GF-D8 (cell line): ENCODE data around the gene EED.
"Not testable (repeated sequence)": the region's sequence is repeated elsewhere in the genome, so short reads cannot be mapped to it uniquely, and the experiment has no call there.

Experiments
- DNase-seq: peaks from one replicate; lab custom pipeline; 2025; lab: John Stamatoyannopoulos, UW

Gene EED

DNA sequence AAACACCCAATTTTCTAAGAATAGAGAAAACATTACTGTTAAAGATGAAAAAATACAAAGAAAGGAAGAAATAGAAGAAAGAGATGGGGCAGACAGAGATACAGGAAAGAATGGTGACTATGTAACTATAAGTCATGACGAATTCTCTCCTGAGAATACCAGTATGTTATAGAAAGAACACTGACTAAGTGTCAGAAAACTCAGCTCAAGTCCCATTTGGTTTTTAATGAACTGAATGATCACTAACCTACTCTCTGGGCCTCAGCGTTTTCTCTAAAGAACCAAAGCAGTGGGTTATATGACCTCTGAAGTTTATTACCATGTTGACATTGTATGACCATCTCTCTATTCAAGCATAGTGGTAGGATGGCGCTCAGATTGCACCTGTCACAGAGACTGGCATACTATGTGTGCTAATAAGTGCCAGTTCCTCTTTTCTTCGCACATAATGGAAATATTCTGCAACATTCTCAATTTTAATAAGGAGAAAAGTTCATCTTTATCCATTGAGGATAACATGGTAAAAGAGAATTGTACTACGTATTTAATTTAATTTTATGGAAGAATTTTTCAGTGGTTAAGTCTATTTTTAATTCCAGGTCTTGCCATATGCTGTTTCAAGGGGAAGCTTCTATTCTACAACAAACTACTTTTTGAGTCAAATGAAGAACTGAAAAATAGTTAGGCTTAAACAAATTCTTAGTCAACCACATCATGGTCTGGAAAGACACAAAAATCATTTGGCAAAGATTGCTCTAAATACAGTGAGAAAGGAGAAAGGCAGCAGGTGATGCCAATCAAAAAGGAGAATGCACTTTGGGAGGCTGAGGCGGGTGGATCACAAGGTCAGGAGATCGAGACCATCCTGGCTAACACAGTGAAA, 25.0 kb upstream of the EED start:
- DNase-seq = no peak

DNA sequence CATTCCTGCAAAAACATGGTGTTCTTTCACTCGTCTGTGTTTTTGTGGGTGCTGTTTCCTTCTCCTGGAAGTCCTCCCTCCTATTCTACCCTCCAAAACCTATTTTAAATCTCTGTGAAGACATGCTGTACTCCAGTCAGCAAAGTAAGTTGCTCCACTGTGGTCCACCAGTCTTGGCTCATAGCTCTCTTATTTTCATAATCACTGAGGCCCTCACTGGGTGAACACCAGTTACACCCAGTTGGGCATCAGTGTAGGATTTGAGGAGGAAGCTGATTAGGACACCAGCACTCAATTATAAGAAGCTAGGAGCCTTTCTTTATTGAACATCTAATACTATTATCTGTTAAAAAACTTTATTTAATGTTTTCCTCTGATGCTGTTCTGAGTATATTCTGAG, 23.9 kb upstream of the EED start:
- no peak for DNase-seq

DNA sequence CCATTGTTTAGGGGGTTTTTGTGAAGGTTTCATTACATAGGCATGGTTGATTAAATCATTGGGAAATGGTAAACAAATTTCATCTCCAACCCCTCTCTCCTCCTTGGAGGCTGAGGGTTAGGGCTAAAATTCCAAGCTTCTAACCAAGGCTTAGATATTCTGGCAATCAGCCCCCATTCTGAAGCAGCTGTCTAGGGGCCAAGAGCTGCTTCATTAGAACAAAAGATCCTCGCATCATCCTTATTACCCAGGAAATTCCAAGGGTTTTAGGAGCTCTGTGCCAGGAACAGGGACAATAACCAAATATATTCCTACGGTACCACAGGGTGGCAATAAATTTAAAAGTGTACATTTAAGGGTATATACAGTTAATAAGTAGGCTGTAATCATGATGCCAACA, 22.5 kb upstream of the EED start:
- DNase-seq = no peak

DNA sequence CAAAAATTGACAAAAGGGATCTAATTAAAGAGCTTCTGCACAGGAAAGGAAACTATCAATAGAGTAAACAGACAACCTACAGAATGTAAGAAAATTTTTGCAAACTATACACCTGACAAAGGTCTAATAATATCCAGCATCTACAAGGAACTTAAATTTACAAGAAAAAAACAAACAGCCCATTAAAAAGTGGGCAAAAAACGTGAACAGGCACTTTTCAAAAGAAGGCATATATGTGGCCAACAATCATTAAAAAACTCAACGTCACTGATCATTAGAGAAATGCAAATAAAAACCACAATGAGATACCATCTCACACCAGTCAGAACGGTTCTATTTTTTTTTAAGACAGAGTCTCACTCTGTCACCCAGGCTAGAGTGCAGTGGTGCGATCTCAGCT, 20.0 kb upstream of the EED start:
- not testable (repeated sequence) for DNase-seq

DNA sequence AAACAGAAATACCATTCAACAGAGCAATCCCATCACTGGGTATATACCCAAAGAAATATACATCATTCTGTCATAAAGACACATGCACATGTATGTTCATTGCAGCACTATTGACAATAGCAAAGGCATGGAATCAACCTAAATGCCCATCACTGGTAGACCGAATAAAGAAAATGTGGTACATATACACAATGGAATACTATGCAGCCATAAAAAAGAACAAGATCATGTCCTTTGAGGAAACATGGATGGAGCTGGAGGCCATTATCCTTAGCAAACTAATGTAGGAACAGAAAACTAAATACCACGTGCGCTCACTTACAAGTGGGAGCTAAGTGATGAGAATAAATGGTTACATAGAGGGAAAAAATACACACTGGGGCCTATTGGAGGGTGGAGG, 19.2 kb upstream of the EED start:
- DNase-seq = not testable (repeated sequence)

DNA sequence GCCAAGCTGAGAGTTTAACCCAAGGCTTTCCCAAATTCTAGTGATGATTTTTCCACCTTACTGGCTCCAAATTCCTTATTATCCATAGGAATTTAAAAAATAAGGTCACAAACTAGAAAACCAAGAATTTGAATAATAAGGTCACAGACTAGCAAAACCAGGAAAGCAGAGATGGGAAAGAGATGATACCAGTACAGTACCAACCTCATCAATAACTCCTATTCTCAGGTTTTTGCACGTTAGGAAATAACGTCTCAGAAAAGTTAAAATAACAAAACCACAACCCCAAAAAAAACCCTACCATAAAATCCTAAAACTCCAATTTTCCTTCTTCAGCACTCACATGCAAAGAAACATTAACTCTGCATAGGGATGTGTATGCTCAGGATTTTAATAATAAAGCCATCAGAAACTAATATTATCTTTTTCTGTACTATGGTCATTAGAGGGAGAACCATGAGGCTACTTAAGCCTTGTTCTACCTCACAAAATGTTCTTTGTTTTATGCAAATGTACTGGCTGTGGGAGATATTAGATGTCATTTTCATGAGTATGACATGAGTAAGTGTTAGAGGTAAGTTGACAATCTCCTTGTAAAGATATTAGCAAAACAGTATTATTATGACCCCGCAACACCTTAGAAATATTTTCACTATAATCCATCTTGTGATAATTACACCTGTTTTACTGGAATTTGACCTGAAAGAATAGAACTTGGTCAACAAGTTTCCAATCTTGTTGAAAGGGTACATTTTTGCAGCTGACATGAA, 16.1 kb upstream of the EED start:
- DNase-seq = no peak

GRCh38 chr11:86229039-86229330, 15.6 kb upstream of the EED start:
- DNase-seq = not testable (repeated sequence)

- DNase-seq = no peak
These were observed 14.3 kb upstream of the EED start for GRCh38 chr11:86230179-86230804.

GRCh38 chr11:86230921-86231434, 13.6 kb upstream of the EED start:
- DNase-seq = no peak

GRCh38 chr11:86232556-86232955, 12.0 kb upstream of the EED start:
- DNase-seq = no peak

DNA sequence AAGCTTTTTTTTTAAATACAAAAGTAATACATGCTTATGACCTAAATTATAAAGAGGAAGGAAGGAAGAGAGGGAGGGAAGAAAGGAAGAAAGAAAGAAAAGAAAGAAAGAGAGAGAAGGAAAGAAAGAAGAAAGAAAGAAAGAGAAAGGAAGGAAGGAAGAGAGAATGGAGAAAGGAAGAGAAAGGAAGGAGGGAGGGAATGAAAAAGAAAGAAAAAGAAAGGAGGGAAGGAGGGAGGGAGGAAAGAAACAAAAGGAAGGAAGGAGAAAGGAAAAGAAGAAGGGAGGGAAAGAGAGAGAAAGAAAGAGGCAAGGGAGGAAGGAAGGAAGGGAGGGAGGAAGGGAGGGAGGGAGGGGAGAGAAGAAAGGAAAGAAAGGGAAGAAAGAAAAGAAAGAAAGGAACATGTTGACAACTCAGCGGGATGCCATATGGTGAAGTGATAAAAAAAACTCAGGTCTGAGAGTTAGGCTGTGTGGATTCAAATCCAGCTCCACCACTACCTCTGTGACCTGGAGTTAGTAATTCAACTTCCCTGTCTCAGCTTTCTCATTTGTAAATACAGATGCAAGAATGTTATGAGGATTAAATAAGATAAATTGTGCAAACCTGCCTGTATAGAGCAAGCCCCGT, 9.6 kb upstream of the EED start:
- no peak for DNase-seq

DNA sequence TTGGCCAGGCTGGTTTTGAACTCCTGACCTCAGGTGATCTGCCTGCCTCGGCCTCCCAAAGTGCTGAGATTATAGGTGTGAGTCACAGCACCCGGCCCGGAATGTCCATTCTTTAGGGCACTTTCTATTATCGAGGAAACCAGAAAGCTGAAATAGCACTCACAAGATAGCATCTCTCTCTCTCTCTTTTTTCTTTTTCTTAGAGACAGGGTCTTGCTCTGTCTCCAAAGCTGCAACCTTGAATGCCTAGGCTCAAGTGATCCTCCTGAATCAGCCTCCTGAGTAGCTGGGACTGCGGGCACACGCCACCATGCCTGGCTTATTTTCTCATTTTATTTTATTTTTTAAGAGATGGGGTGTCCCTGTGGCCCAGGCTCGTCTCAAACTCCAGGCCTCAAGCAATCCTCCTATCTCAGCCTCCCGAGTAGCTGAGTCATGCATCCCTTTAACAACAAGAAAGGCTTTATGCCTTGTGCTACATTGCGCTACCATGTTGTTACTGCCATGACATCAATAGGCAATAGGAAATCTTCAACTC, 7.2 kb upstream of the EED start:
- DNase-seq = no peak

DNA sequence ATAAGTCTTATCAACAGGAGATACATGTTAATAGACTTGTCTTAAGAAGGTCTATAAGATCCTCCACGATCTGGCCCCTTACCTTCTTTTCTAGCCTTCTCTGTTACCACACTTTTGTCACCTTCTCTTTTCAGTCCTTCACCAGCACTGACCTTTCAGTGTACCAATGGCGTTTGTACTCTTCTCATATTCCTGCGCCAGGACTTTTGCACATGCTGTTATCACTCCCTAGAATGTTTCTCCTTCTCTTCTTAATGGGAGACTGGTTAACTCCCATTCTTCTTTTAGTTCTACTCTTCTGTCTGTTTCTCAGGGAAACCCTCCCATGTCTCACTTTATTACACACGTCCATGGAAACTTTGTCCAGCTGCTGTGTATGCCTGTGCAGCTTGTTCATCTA, 4.4 kb upstream of the EED start:
- no peak for DNase-seq

GRCh38 chr11:86241956-86242535, 2.5 kb upstream of the EED start:
- no peak for DNase-seq

DNA sequence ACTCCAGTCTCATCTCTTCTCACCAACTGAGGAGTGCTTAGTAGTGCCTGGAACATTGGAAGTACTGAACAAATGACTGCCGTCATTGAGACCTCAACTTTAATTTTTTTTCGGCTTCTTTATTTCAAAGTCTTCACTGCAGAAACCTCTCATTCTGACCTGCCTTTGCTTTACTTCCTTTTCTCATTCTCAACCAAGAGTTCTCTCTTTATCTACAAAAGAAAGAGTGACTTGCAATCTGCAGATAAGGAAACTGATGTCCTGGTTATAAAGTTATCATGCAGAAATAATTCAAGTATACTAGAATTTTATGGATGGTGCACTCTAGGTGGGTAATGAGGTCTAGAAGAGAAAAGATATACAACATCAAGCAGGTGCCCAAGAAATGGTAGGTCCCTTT, 1.2 kb upstream of the EED start:
- no peak for DNase-seq

GRCh38 chr11:86244063-86244521, 461 bp upstream of the EED start:
- DNase-seq = peak; percentile 76

DNA sequence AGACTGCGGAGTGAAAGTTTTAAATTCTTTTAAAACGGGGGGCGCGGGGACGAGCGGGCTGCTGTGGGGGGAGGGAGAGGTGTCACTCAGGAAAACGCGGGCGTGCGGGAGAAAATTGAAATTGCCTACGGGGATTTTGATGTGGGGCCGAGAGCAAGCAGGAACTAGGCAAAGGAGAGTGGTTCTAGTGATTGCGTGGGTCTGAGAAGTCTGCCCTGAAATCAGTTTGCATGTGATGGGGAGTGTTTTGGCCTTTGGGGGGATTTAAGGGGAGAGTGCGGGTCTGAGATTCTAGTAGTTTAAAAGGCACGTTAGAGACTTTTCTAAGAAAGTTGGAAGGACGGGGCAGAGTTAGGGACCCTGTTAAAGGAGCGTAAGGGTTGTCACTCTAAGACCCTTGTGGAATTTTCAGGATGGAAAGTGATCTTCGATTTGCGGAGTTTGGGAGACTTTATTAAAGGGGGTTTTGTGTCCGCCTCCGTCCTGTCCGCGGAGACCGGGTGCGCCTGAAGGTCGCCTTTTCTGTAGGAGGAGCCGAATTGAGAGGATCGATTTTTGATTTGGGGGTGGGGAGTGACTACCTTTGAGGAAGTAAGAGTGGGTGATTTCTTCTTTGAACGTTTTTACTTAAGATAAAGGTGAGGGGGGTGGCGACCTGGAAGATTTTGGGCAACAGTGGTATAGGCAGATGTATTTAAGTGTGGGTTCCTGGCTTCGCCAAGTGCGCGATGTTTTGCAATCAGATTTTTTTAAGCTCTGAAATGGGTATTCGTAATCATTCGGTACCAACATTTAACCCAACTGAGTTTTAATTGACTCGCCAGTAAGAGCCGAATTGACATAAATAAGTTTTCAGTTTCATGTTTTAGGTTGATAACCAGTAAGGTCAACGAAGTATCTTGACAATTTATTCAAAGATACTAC, 1.1 kb downstream of the EED start:
- DNase-seq = no peak

DNA sequence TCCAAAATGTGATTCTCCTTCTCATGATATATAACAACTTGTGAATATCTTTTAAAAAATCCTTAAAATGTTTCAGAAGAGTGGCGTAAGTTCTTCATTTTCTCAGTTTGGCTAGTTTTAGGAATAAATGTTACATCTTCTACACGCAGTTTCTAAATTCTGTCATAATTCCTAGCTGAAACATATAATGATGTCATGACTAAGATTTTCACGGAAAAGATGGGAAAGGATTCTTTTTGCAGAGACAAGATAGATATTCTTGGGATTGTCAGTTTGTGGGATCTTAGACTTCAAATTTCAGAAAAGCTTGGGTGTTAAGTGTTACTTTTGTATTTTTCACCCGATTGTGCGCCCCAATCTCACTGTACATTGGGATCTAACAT, 1.7 kb downstream of the EED start:
- no peak for DNase-seq

GRCh38 chr11:86247608-86248007, 3.1 kb downstream of the EED start:
- DNase-seq = no peak

- DNase-seq = no peak
These were observed 4.1 kb downstream of the EED start for GRCh38 chr11:86248609-86249008.
